Keratinocyte (primary cell): ENCODE measurements around the gene DCAF11.

Source experiments
- CTCF ChIP-seq, 3 experiments: IDR thresholded peaks in 1 of 3; conservative IDR thresholded peaks in 1 of 3; optimal IDR thresholded peaks in 1 of 3; 2 replicates in 2 of 3; 3 replicates in 1 of 3; pipeline versions ENCODE3 to v1.5.1; 2011; ENCODE audit warnings: low read length in 3 of 3, mild to moderate bottlenecking in 3 of 3, moderate library complexity in 2 of 3, control low read depth in 1 of 3, inconsistent platforms in 1 of 3; ENCODE audit not compliant: insufficient read depth in 2 of 3; ENCODE audit errors: extremely low read depth in 1 of 3
- EZH2 ChIP-seq: IDR thresholded peaks from one replicate; pipeline ENCODE4 v1.6.1; 2012; ENCODE audit warnings: inconsistent platforms, mild to moderate bottlenecking, low read length, moderate library complexity

- no peak for TF ChIP-seq CTCF (optimal IDR thresholded peaks at IDR 0.05 in 1 of 3, IDR thresholded peaks at IDR 0.05 in 1 of 3, conservative IDR thresholded peaks at IDR 0.05 in 1 of 3; ENCODE audit: extremely low read depth in 1 of 3, insufficient read depth in 2 of 3, low read length in 3 of 3)
- TF ChIP-seq EZH2, result no peak
Measured at GRCh38 chr14:24133735-24134134, 19.2 kb downstream of the DCAF11 start.
